Adrenal gland (tissue), 12 donors: ENCODE data around the gene KCNK6. TPM values are rescaled to one million over a fixed set of nuclear protein-coding genes. Genes with fewer than 3 reads are reported as not detected.

Experiments used
- DNase-seq, 7 donors: peaks; one replicate each; pipeline ENCODE4 v3.0.0-alpha.2; 2019 to 2020
- H3K27ac ChIP-seq, 5 donors: fragments of 200-600 bp; sonication (generic) in 4 of 5; 1 replicate in 3 of 5; 2 replicates in 2 of 5; pipeline versions ENCODE4 v1.5.1 to v1.8.0; 2016 to 2020; ENCODE audit warnings: mild to moderate bottlenecking in 1 of 5
- H3K27me3 ChIP-seq: fragments of 200-600 bp; 2 replicates; pipeline ENCODE4 v1.8.0; 2021
- H3K36me3 ChIP-seq, 2 donors: fragments of 200-600 bp; replicated peaks in 1 of 2; 1 replicate in 1 of 2; 2 replicates in 1 of 2; pipeline versions ENCODE4 v1.5.1 to v1.8.0; 2018 to 2022
- H3K4me1 ChIP-seq, 2 donors: fragments of 200-600 bp; replicated peaks in 1 of 2; 1 replicate in 1 of 2; 2 replicates in 1 of 2; pipeline versions ENCODE4 v1.5.1 to v1.8.0; 2018 to 2021
- H3K4me3 ChIP-seq, 4 donors: fragments of 200-600 bp; sonication (generic) in 3 of 4; one replicate each; pipeline ENCODE4 v1.5.1; 2016 to 2018
- H3K9me3 ChIP-seq, 3 donors: fragments of 200-600 bp; sonication (generic) in 1 of 3; replicated peaks in 1 of 3; 1 replicate in 2 of 3; 2 replicates in 1 of 3; pipeline versions ENCODE4 v1.5.1 to v1.8.0; 2016 to 2021
- POLR2A ChIP-seq, 2 donors: fragments of 450-650 bp; IDR thresholded peaks; one replicate each; pipeline ENCODE4 v1.6.1; 2017; ENCODE audit warnings: antibody characterized with exemption in 2 of 2, mild to moderate bottlenecking in 2 of 2, moderate library complexity in 1 of 2
- WGBS, 4 donors: extraction: QIAGEN DNeasy Blood & Tissue Kit in 2 of 4; methylation state at CpG; one replicate each; pipeline versions ENCODE4 v1.1.5 to v1.1.7; 2013 to 2017; 5-methylcytosine and 5-hydroxymethylcytosine counted together
- intact Hi-C, 2 donors: fragments of 100-400 bp; cut with DNase I; formaldehyde crosslinking; loops; one replicate each; pipeline versions ENCODE4 v1.14.1 to v1.15.0; 2022 to 2023
- polyA plus RNA-seq, 3 donors: library from polyadenylated mRNA; stranded (reverse); fragments of 200-250 nt in 2 of 3; fragments of 350-450 nt in 1 of 3; fragmentation: Illumina TruSeq in 1 of 3; extraction: RNeasy Lipid Tissue Mini Kit (QIAGEN cat#74804) in 1 of 3; gene quantifications; one replicate each; pipeline ENCODE4 v1.2.3, GENCODE V29; 2013 to 2014
- small RNA-seq, 2 donors: library from RNA; depleted of rRNA; stranded (forward); fragments of <200 nt; gene quantifications; one replicate each; pipeline ENCODE3, GENCODE V24; 2016
- total RNA-seq, 9 donors: library from RNA; depleted of rRNA in 4 of 9; stranded (reverse); fragments of >200 nt in 4 of 9; fragments of 120-200 nt in 1 of 9; fragmentation: NEBNext Ultra II Directional in 1 of 9; extraction: Animal tissue kit (Norgen Biotek cat#: 25700) in 1 of 9; gene quantifications; one replicate each; pipeline versions ENCODE4 v1.1.0 to v1.2.4, GENCODE V29; 2013 to 2023
- TF ChIP-seq, protein P1 (sequence below), 6 experiments: fragments of 450-650 bp in 4 of 6; fragments of 200-600 bp in 2 of 6; sonication (generic) in 1 of 6; IDR thresholded peaks; 1 replicate in 5 of 6; 2 replicates in 1 of 6; pipeline versions ENCODE4 v1.5.1 to v1.8.0; 2016 to 2021; ENCODE audit warnings: antibody characterized with exemption in 6 of 6, mild to moderate bottlenecking in 2 of 6, moderate library complexity in 1 of 6
- donor health status: healthy with polysubstance abuse.
- donor health status: Bipolar disorder and iron deficiency.
- donor health status: DM: yes; HTN: yes; CAD: no.
- donor health status: DM: no; HTN: no; CAD: no.
- donor health status: DM: no; HTN: no; CAD: no.
- donor health status: DM: yes; HTN: yes; CAD: no.

The KCNK6 gene
- total and polyA plus RNA-seq, 12 donors: 1.2 to 6.0 (median 4.0) TPM

DNA sequence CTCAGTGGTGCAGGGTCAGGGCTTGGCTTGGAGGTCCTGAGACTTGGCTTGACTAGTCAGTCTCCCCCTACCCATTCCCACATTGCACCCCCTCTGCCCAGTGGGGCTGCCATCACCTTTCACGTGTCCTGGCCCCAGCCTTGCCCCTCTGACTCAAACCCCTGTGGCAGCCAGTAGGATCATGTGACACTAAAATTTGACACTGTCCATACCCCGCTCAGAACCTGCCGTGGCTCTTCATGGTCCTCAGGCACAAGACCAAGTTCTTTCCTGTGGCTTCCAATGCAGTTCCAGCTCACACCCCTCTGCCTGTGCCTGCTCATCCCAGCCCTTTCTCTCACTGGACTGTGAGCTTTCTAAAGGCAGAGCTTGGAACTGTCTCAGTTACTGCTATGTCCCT lies 56.9 kb downstream of the KCNK6 start:
- peaks cover 0 to 32% of the 10 kb centered on the region in 2 donors for H3K36me3 ChIP-seq
- no peak overlapping the region for H3K27ac ChIP-seq
- 63 to 84% (median 71%) methylated on average over 3 of the region's 3 CpGs for WGBS, 4 donors
- no peak for TF ChIP-seq POLR2A (IDR thresholded peaks at IDR 0.05)
- TF ChIP-seq, protein P1, sequence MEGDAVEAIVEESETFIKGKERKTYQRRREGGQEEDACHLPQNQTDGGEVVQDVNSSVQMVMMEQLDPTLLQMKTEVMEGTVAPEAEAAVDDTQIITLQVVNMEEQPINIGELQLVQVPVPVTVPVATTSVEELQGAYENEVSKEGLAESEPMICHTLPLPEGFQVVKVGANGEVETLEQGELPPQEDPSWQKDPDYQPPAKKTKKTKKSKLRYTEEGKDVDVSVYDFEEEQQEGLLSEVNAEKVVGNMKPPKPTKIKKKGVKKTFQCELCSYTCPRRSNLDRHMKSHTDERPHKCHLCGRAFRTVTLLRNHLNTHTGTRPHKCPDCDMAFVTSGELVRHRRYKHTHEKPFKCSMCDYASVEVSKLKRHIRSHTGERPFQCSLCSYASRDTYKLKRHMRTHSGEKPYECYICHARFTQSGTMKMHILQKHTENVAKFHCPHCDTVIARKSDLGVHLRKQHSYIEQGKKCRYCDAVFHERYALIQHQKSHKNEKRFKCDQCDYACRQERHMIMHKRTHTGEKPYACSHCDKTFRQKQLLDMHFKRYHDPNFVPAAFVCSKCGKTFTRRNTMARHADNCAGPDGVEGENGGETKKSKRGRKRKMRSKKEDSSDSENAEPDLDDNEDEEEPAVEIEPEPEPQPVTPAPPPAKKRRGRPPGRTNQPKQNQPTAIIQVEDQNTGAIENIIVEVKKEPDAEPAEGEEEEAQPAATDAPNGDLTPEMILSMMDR (IDR thresholded peaks at IDR 0.05): no peak
- H3K27me3 ChIP-seq: no peaks in the 10 kb centered on the region
- no peak for DNase-seq
- no peaks in the 10 kb centered on the region for H3K9me3 ChIP-seq
- H3K4me1 ChIP-seq: peaks cover 13 to 21% of the 10 kb centered on the region in 2 donors
- H3K4me3 ChIP-seq: no peak overlapping the region
- intact Hi-C loops: no loop called here

DNA sequence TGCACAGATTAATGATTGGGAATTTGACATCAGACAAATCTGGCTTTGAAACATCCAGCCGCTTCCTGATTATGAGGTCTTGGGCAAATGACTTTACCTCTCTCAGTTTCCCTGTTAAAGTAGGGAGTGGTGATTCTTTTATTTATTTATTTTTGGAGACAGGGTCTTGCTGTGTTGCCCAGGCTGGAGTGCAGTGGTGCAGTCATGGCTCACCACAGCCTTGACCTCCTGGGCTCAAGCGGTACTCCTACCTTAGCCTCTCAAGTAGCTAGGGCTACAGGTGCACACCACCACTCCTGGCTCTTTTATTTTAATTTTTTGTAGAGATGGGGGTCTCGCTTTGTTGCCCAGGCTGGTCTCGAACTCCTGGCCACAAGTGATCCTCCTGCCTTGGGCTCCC lies 57.4 kb downstream of the KCNK6 start:
- H3K4me3 ChIP-seq: no peak overlapping the region
- DNase-seq: no peak
- H3K27ac ChIP-seq: no peak overlapping the region
- TF ChIP-seq, protein P1 (IDR thresholded peaks at IDR 0.05): no peak
- no peak for TF ChIP-seq POLR2A (IDR thresholded peaks at IDR 0.05)
- H3K36me3 ChIP-seq: peaks cover 0 to 37% of the 10 kb centered on the region in 2 donors
- H3K9me3 ChIP-seq: no peaks in the 10 kb centered on the region
- intact Hi-C loops: no loop called here
- no peaks in the 10 kb centered on the region for H3K27me3 ChIP-seq
- H3K4me1 ChIP-seq: peaks cover 13 to 21% of the 10 kb centered on the region in 2 donors
- WGBS, 4 donors: 92 to 100% (median 97%) methylated on average over 4 of the region's 4 CpGs

DNA sequence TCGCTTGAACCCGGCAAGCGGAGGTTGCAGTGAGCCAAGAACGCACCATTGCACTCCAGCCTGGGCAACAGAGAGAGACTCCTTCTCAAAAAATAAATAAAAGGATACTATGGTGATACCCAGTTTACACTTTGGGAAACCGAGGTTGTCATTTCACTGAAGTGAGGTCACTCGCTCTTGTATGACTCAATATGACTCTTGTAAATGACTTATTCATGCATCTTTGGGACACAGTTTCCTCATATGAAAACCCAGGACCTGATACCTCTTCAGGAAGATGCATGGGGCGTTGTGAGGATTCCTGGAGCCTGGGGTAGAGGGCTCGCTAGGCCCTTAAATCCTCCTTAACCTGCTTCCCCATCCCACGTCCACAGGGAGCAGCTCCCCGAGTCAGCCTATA lies 59.2 kb downstream of the KCNK6 start:
- H3K27ac ChIP-seq: no peak overlapping the region
- TF ChIP-seq POLR2A (IDR thresholded peaks at IDR 0.05): no peak
- TF ChIP-seq, protein P1 (IDR thresholded peaks at IDR 0.05): no peak
- no peak overlapping the region for H3K4me3 ChIP-seq
- WGBS, 4 donors: 92 to 97% (median 95%) methylated on average over 6 to 10 of the region's 10 CpGs
- no peaks in the 10 kb centered on the region for H3K9me3 ChIP-seq
- DNase-seq: no peak
- no peaks in the 10 kb centered on the region for H3K27me3 ChIP-seq
- intact Hi-C loops: no loop called here
- peaks cover 0 to 55% of the 10 kb centered on the region in 2 donors for H3K36me3 ChIP-seq
- H3K4me1 ChIP-seq: peaks cover 13 to 21% of the 10 kb centered on the region in 2 donors

DNA sequence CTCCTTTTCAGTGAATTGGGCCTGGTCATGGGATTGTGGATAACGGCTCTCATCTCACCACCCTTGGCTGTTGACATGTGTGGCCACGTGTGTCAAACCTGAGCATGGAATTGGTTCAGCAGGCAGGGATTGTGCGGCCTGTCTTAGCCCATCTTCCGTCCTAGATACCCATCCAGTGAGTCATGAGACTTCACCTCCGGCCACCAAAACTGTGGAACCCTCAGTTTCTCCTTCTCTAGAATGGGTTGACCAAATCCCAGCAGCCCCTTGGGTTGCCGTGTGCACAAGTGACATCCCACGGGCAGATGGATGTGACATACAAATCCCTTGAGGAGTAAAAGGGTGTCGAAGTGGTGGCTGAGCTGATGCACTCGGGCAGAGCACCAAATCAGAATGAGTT lies 61.5 kb downstream of the KCNK6 start:
- Histone ChIP-seq H3K9me3 (no peaks in the 10 kb centered on the region), H3K4me1 (peaks cover 2 to 10% of the 10 kb centered on the region in 2 donors), H3K36me3 (peaks cover 0 to 57% of the 10 kb centered on the region in 2 donors), H3K27ac (no peak overlapping the region), H3K4me3 (no peak overlapping the region), H3K27me3 (no peaks in the 10 kb centered on the region)
- WGBS, 4 donors: 90 to 96% (median 91%) methylated on average over 9 of the region's 9 CpGs
- intact Hi-C loops: no loop called here
- DNase-seq: no peak
- no peak for TF ChIP-seq POLR2A (IDR thresholded peaks at IDR 0.05)
- TF ChIP-seq, protein P1 (IDR thresholded peaks at IDR 0.05): no peak

Small RNA genes lying within 50 kb of the gene (small RNA-seq; reads per million reads assigned to genes)
- 0 reads per million in 2 donors for gene RF00019

Other genes starting within 250 kb of the KCNK6 start
- gene DPF1, start 95.6 kb upstream of the KCNK6 start, total RNA-seq: 1 to 10 TPM in 1 of 9 donors, under 1 TPM in 3, not detected in 5; 0.37 to 1.3 (median 0.75) TPM
- gene DPF1, start 95.6 kb upstream of the KCNK6 start, polyA plus RNA-seq: under 1 TPM; 0.17 to 0.97 (median 0.40) TPM
- gene PPP1R14A, start 63.5 kb upstream of the KCNK6 start, total RNA-seq: 100 to 1,000 TPM in 7 of 9 donors, 10 to 100 TPM in 1, 1 to 10 TPM in 1; 9.5 to 250 (median 144) TPM
- 100 to 1,000 TPM in 2 of 3 donors, 10 to 100 TPM in 1; 14.8 to 366 (median 340) TPM for gene PPP1R14A, start 63.5 kb upstream of the KCNK6 start, polyA plus RNA-seq
- gene SPINT2, start 55.3 kb upstream of the KCNK6 start, total RNA-seq: 100 to 1,000 TPM in 1 of 9 donors, 10 to 100 TPM in 8; 38.1 to 233 (median 75.6) TPM
- gene SPINT2, start 55.3 kb upstream of the KCNK6 start, polyA plus RNA-seq: 10 to 100 TPM; 33.4 to 44.0 (median 33.8) TPM
- gene C19orf33, start 15.6 kb upstream of the KCNK6 start, total RNA-seq: 1 to 10 TPM in 6 of 9 donors, under 1 TPM in 1, not detected in 2; 0.88 to 7.6 (median 2.9) TPM
- 10 to 100 TPM in 2 of 3 donors, not detected in 1; 33.7 to 46.2 TPM for gene C19orf33, start 15.6 kb upstream of the KCNK6 start, polyA plus RNA-seq
- gene YIF1B, start 3.9 kb upstream of the KCNK6 start, total RNA-seq: 10 to 100 TPM; 31.0 to 57.0 (median 37.8) TPM
- 10 to 100 TPM; 23.5 to 53.0 (median 42.1) TPM for gene YIF1B, start 3.9 kb upstream of the KCNK6 start, polyA plus RNA-seq
- gene CATSPERG, start 16.0 kb downstream of the KCNK6 start, total RNA-seq: 1 to 10 TPM in 8 of 9 donors, under 1 TPM in 1; 0.30 to 8.8 (median 2.8) TPM
- 1 to 10 TPM; 1.5 to 3.7 (median 2.1) TPM for gene CATSPERG, start 16.0 kb downstream of the KCNK6 start, polyA plus RNA-seq
- 100 to 1,000 TPM; 121 to 330 (median 211) TPM for gene PSMD8, start 54.7 kb downstream of the KCNK6 start, total RNA-seq
- gene PSMD8, start 54.7 kb downstream of the KCNK6 start, polyA plus RNA-seq: 100 to 1,000 TPM in 1 of 3 donors, 10 to 100 TPM in 2; 53.1 to 268 (median 64.5) TPM
- 1 to 10 TPM in 1 of 9 donors, under 1 TPM in 5, not detected in 3; 0.57 to 1.4 (median 0.78) TPM for gene GGN, start 68.2 kb downstream of the KCNK6 start, total RNA-seq
- 1 to 10 TPM in 1 of 3 donors, under 1 TPM in 1, not detected in 1; 0.88 to 1.6 TPM for gene GGN, start 68.2 kb downstream of the KCNK6 start, polyA plus RNA-seq
- 1 to 10 TPM in 3 of 9 donors, under 1 TPM in 5, not detected in 1; 0.06 to 3.3 (median 0.45) TPM for gene SPRED3, start 68.9 kb downstream of the KCNK6 start, total RNA-seq
- gene SPRED3, start 68.9 kb downstream of the KCNK6 start, polyA plus RNA-seq: 1 to 10 TPM; 1.4 TPM
- 10 to 100 TPM in 8 of 9 donors, 1 to 10 TPM in 1; 7.2 to 33.5 (median 16.6) TPM for gene FAM98C, start 83.2 kb downstream of the KCNK6 start, total RNA-seq
- 10 to 100 TPM in 2 of 3 donors, 1 to 10 TPM in 1; 5.3 to 25.7 (median 20.8) TPM for gene FAM98C, start 83.2 kb downstream of the KCNK6 start, polyA plus RNA-seq
- gene RASGRP4, start 106.4 kb downstream of the KCNK6 start, total RNA-seq: 1 to 10 TPM in 8 of 9 donors, under 1 TPM in 1; 0.22 to 10.0 (median 4.2) TPM
- 1 to 10 TPM; 1.3 to 4.5 (median 2.7) TPM for gene RASGRP4, start 106.4 kb downstream of the KCNK6 start, polyA plus RNA-seq
- gene RYR1, start 113.8 kb downstream of the KCNK6 start, total RNA-seq: 1 to 10 TPM in 8 of 9 donors, under 1 TPM in 1; 0.90 to 10.0 (median 3.3) TPM
- 1 to 10 TPM; 1.2 to 7.2 (median 2.0) TPM for gene RYR1, start 113.8 kb downstream of the KCNK6 start, polyA plus RNA-seq